Panc1 (cell line): Measurements from ENCODE around the gene CCDC85C. TPM values are rescaled to one million over a fixed set of nuclear protein-coding genes. Genes with fewer than 3 reads are reported as not detected.

Experiments used
- ATAC-seq: fragments of 200-7000 bp; cut with Tn5 transposase; 2 replicates; pipeline ENCODE4 v1.9.1; 2020; ENCODE audit warnings: mild to moderate bottlenecking, moderate library complexity
- BruUV-seq: library from RNA; stranded (reverse); fragments of 400-500 nt; replicated peaks from 2 replicates; lab custom pipeline; 2021; lab: Mats Ljungman, UMichigan
- CTCF ChIA-PET: fragments of 300-600 bp; sonication (Branson Sonifier 250); formaldehyde crosslinking; loops from one replicate; lab custom pipeline; 2022; ENCODE audit warnings: antibody characterized with exemption; lab: Charles Lee
- POLR2A ChIA-PET: fragments of 300-600 bp; sonication (Branson Sonifier 250); formaldehyde crosslinking; loops from one replicate; lab custom pipeline; 2022; ENCODE audit warnings: antibody characterized with exemption; lab: Charles Lee
- DNase-seq: peaks from one replicate; pipeline ENCODE4 v3.0.0-alpha.2; 2010; ENCODE audit warnings: low read depth, low spot score
- H3K27ac ChIP-seq: 2 replicates; pipeline ENCODE4 v1.5.1; 2011; ENCODE audit warnings: mild to moderate bottlenecking, low read length, inconsistent platforms
- H3K27me3 ChIP-seq: fragments of 200-500 bp; sonication (Bioruptor generic); 2 replicates; pipeline ENCODE4 v1.6.0; 2014; ENCODE audit warnings: low read length, inconsistent platforms; ENCODE audit not compliant: control insufficient read depth, insufficient read depth
- H3K36me3 ChIP-seq: fragments of 200-500 bp; sonication (Bioruptor generic); 2 replicates; pipeline ENCODE4 v1.5.1; 2014; ENCODE audit warnings: inconsistent platforms, mild to moderate bottlenecking, low read length, moderate library complexity; ENCODE audit not compliant: control insufficient read depth, insufficient read depth
- H3K4me1 ChIP-seq: 2 replicates; pipeline ENCODE4 v1.5.1; 2011; ENCODE audit warnings: inconsistent platforms, mild to moderate bottlenecking, low read length, moderate library complexity; ENCODE audit not compliant: control insufficient read depth, insufficient read depth
- H3K4me3 ChIP-seq, 2 experiments: 2 replicates each; pipeline ENCODE4 v1.5.1; 2011 to 2012; ENCODE audit warnings: low read depth in 2 of 2, low read length in 2 of 2, mild to moderate bottlenecking in 2 of 2, inconsistent platforms in 1 of 2, moderate library complexity in 1 of 2
- H3K9me3 ChIP-seq: fragments of 200-500 bp; sonication (Bioruptor generic); 2 replicates; pipeline ENCODE4 v1.5.1; 2014; ENCODE audit warnings: low read depth, mild to moderate bottlenecking, inconsistent platforms, low read length, moderate library complexity; ENCODE audit not compliant: control insufficient read depth, insufficient read depth
- POLR2AphosphoS5 ChIP-seq: IDR thresholded peaks from 2 replicates; pipeline ENCODE4 v1.6.1; 2012; ENCODE audit warnings: mild to moderate bottlenecking, low read depth, low read length, moderate library complexity
- REST ChIP-seq, 2 experiments: IDR thresholded peaks; 2 replicates each; pipeline ENCODE4 v1.6.1; 2011 to 2012; ENCODE audit warnings: low read depth in 2 of 2, control low read depth in 1 of 2, low read length in 1 of 2, mild to moderate bottlenecking in 1 of 2, moderate library complexity in 1 of 2; ENCODE audit not compliant: insufficient read depth in 1 of 2
- SIN3A ChIP-seq: IDR thresholded peaks from 2 replicates; pipeline ENCODE4 v1.6.1; 2012; ENCODE audit warnings: low read depth, mild to moderate bottlenecking, low read length, moderate library complexity, borderline replicate concordance; ENCODE audit not compliant: insufficient read depth
- TCF7L2 ChIP-seq: IDR thresholded peaks from 2 replicates; pipeline ENCODE4 v1.6.1; 2011; ENCODE audit warnings: mild to moderate bottlenecking, low read depth, low read length, inconsistent platforms
- in situ Hi-C: cut with HindIII; loops from 2 replicates; pipeline ENCODE4 v1.10.0; 2016; ENCODE audit warnings: low sequenced_read_pairs, low pct_unique_long_range_greater_than_20kb
- intact Hi-C: fragments of 100-400 bp; cut with micrococcal nuclease; formaldehyde crosslinking; loops from one replicate; pipeline ENCODE4 v1.10.0; 2022; ENCODE audit not compliant: unreplicated experiment
- total RNA-seq: library from RNA; stranded (reverse); gene quantifications from one replicate; pipeline ENCODE4 v1.2.1, GENCODE V29; 2021; ENCODE audit not compliant: unreplicated experiment
- TF ChIP-seq, protein P1 (sequence below): fragments of 450-650 bp; IDR thresholded peaks from 2 replicates; pipeline ENCODE4 v1.5.1; 2017; ENCODE audit warnings: mild to moderate bottlenecking

The CCDC85C gene
- total RNA-seq, 1 experiment from 2014 or later: 96.6 TPM

GRCh38 chr14:99502989-99503421 lies 101.0 kb downstream of the CCDC85C start:
- no peak for ATAC-seq
- POLR2A ChIA-PET: no interaction called here
- in situ Hi-C loops: no loop called here

GRCh38 chr14:99497894-99498293 lies 106.1 kb downstream of the CCDC85C start:
- intact Hi-C loops: no loop called here
- Histone ChIP-seq H3K36me3 (peaks cover 28% of the 10 kb centered on the region), H3K27ac (no peak overlapping the region), H3K9me3 (no peaks in the 10 kb centered on the region), H3K4me3 (no peak overlapping the region), H3K27me3 (no peaks in the 10 kb centered on the region), H3K4me1 (no peaks in the 10 kb centered on the region)
- TF ChIP-seq, protein P1, sequence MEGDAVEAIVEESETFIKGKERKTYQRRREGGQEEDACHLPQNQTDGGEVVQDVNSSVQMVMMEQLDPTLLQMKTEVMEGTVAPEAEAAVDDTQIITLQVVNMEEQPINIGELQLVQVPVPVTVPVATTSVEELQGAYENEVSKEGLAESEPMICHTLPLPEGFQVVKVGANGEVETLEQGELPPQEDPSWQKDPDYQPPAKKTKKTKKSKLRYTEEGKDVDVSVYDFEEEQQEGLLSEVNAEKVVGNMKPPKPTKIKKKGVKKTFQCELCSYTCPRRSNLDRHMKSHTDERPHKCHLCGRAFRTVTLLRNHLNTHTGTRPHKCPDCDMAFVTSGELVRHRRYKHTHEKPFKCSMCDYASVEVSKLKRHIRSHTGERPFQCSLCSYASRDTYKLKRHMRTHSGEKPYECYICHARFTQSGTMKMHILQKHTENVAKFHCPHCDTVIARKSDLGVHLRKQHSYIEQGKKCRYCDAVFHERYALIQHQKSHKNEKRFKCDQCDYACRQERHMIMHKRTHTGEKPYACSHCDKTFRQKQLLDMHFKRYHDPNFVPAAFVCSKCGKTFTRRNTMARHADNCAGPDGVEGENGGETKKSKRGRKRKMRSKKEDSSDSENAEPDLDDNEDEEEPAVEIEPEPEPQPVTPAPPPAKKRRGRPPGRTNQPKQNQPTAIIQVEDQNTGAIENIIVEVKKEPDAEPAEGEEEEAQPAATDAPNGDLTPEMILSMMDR: no peak
- ATAC-seq (no peak), DNase-seq (no peak)
- ChIA-PET CTCF (no interaction called here), POLR2A (no interaction called here)
- in situ Hi-C loops: no loop called here
- BruUV-seq: no TSS peak

More at GRCh38 chr14:99502989-99503421, 101.0 kb downstream of the CCDC85C start:
- Histone ChIP-seq H3K9me3 (no peaks in the 10 kb centered on the region), H3K36me3 (peaks cover 27% of the 10 kb centered on the region), H3K4me1 (no peaks in the 10 kb centered on the region), H3K27me3 (no peaks in the 10 kb centered on the region), H3K4me3 (no peak overlapping the region), H3K27ac (no peak overlapping the region)
- TF ChIP-seq TCF7L2 (no peak), REST (IDR thresholded peaks at IDR 0.05; ENCODE audit: insufficient read depth in 1 of 2, low read depth in 2 of 2, low read length in 1 of 2) (no peak), SIN3A (no peak), POLR2AphosphoS5 (no peak)
- TF ChIP-seq, protein P1: no peak
- CTCF ChIA-PET: no interaction called here
- intact Hi-C loops: no loop called here
- DNase-seq: no peak
- no TSS peak for BruUV-seq
